NCI-H1694 treated with DMSO at 0.1 percent for 48 hours (cell line): ENCODE results near the gene GABRG3.

Experiments
- DNase-seq: peaks from one replicate; lab custom pipeline; 2025; lab: John Stamatoyannopoulos, UW

GABRG3 gene

DNA sequence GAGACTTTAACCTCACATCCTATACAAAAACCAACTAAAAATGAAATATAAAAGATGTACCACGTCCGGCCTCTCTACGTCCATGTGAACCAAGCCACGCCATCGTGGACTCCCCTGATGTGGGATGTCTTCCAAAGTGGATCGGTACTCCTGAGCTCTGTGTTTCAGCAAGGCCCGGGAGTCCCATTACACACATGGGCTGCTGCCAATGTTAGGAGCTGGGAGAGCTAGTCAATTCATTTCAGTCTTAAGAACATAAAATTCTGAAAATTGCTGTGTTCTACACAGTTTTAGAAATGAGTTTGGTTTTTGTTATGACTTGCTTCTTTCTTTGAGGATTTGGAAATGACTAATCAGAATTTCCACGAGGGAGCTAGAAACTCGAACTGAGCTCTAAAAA lies 131.0 kb downstream of the GABRG3 start:
- no peak for DNase-seq

DNA sequence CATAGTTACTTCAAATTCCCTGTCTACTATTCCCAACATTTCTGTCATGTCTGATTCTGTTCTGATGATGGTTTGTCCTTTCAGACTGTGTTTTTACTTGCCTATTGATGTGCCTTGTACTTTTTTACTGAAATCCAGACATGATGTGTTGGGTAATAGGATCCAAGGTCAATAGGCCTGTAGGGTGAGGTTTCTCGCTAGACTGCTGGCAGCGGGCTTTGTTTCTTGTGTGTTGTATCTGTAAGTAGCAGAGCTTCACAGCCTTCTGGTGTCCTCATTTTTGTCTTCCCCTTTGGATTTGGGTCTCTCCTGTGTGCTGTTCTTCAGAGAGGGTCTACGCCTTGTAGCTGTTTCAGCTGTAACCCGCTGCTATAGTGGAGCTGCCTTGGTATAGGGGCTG lies 140.3 kb downstream of the GABRG3 start:
- DNase-seq = no peak

DNA sequence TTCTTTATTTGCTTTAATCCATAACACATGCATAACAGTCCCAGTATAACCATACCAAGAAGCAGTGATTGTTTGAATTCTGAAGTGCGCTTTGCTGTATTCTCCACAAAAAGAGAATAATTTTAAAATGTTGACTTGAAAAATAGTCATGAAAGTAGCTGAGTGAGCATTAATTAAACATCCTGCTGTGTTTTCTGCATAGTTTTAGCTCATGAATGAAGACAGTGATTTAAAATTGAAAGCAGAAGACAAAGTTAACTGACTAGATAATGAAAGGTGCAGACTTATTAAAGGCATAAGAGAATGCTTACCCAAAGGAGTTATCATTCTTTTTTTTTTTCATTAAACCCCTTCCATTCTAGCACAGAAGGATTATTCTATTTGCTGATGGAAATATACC lies 143.5 kb downstream of the GABRG3 start:
- DNase-seq = no peak

DNA sequence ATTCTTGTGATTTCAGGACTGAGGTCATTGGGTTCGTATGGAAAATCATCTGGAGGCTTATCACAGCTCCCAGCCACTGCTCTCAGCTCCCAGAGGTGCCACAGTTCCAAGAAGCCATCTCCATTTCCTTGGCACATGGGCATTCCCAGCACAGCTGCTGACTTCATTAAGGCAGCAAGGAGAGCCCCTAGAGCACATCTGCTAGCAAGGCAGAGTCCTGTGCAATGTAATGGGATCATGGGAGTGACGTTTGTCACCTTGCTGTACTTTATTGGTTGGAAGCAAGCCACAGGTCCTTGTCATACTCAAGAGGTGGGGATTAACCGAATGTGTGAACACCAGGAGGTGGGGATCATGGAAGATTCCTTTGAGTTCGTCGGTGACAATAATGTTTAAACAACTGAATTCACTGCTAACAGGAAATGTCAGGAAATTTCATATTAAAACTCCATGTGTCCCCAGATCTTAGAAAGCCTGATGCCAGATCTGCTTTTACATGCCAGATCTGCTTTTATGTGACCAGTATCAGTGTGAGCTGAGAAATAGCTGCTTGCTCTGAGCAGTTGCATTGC lies 148.8 kb downstream of the GABRG3 start:
- DNase-seq = no peak

DNA sequence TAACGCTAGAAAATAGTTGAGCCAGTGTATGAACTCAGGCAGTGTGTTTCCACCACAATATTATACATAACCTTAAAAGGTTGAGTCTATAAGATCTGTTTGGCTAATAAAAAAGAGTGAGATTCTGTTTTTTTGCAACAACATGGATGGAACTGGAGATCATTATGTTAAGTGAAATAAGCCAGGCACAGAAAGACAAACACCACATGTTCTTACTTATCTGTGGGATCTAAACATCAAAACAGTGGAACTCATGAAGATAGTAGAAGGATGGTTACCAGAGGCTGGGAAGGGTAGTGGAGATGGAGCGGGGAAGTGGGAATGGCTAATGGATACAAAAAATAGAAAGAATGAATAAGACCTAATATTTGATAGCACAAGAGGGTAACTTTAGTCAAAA lies 150.7 kb downstream of the GABRG3 start:
- DNase-seq = no peak

DNA sequence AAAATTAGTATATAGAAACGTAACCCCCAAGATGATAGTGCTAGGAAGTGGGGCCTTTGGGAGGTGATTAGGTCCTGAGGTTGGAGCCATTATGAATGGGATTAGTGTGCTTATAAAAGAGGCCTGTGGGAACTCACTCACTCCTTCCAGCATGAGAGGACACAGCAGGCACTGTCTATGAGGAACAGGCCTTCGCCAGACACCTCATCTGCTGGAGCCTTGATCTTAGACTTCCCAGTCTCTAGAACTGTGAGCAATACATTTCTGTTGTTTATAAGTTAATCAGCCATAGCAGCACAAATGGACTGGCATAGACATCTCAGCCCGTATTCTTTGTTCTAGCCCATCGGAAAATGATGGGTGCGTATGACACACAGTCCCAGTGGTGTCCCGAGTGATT lies 152.3 kb downstream of the GABRG3 start:
- no peak for DNase-seq

DNA sequence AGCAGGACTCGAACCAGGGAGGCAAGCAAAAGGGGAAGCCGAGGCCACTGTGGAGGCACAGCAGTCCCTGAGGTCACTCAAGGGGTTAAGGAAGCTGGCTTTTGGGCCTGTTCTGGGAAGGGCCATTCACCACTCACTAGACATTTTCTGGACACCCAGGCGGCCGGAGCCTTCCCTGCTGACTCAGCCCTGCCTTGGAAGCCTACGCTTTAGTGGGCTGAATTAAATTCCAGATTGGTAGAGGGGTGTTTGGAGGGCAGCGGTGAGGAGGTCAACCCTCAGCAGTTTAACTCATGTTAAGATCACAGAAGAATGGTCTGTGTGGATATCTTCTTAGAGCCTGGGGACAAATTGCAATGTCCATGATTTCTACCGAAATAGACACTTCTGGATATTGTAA lies 152.8 kb downstream of the GABRG3 start:
- no peak for DNase-seq

DNA sequence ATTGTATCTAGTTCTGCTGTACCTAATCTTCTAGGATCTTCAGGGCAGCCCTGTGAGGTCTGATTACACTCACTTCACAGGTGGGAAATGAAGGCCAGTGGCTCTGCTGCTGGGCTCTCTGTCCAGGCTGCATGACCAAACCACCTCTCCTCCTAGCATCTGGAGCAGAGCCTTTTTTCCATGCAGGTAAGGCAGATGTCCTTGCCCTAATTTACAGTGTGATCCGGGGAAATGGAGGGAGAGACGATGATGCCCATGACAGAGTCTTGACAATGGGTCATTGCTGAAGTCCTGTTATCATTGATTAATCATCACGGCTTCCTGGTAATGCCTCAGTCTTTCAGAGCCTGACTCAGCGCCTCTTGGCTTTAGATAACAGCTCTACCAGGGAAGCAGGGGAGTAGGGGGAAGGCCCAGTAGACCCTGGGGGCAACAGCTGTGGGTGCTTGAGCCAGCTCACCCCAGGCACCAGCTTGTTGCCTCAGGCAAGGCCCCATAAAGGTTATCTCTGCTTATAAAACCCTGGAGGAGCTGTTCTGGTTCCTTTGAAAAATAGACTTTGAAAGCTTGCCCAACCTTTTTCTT lies 153.4 kb downstream of the GABRG3 start:
- DNase-seq = no peak

DNA sequence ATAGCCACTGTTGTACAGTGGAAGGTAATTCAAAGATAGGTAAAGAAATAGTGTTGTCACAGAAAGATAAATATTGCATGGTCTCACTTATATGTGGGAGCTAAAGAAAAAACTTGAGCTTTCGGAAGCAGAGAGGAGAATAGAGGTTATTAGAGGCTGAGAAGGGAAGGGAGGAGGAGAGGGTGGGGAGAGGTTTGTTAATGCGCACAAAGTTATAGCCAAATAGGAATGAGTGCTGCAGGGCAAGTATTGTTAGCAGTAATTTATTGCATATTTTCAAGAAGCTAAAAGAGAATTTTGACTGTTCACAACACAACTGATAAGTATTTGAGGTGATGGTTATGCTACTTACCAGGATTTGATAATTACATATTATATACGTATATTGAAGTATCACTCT lies 154.2 kb downstream of the GABRG3 start:
- DNase-seq = no peak

DNA sequence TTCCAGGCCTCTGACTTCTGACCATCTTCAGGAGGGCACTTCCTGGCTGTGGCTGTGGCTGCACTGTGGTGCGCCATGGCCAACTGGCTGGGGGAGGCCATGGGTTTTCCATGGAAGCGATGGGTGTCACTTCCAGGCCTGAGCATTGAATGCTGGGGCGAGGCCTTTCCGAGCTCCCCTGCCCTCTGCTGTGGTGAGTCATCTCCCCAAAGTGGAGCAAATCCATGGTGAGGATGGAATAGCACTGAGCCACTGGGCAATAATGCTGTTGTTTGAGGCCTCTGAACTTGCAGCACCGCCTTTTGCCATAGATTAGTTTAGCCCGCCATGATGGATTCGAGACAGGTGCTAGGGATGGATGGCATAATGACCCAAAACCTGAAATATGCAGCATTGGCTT lies 155.5 kb downstream of the GABRG3 start:
- no peak for DNase-seq

DNA sequence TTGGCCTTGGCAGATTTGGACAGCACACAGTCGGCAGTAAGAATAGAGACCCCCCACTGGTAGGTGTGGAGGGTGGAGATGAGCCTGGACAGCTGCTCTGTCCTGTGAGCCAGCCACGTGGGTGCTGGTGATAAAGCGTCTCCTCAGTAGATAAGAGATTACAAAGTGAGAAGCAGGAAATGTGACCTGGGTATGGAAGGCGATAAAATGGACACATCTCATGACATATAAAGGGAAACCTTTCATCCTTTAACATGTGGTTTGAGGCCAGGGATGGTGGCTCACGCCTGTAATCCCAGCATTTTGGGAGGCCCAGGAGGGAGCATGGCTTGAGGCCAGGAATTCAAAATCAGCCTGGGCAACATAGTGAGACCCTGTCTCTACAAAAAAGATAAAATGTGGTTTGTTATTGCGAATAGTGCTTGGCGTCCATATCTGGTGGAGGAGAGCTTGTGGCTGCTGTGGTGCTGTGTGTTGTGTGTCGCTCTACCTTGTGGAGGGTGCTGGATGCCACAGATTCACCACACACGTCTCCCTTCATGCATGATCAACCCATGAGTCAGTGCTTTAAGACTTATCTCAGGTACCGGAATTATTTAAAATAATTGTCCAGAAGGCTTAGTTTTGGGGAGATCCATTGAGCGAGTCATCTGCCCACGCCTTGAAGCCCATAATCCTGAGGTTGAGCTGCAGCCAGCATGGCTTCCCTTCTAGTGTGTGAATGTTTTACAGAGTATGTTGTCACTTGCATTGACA lies 157.0 kb downstream of the GABRG3 start:
- no peak for DNase-seq

DNA sequence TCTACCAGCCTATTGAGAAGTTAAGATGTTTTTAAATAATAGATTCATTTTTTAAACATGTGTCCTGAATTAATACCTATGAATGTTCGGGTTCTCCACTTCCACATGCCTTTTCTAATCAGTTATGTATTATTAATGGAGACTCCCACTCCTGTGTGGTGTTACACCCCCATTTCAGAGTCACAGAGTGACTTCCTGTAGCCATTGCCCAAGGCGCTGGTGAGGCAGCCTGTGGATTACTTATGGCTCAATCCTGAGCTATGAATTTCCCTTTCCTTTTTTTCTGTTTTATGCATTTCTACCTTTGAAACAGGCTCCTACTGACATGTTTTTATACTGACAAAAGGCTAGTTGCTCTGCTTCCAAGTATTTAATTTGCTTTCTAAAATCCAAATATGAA lies 162.3 kb downstream of the GABRG3 start:
- no peak for DNase-seq

DNA sequence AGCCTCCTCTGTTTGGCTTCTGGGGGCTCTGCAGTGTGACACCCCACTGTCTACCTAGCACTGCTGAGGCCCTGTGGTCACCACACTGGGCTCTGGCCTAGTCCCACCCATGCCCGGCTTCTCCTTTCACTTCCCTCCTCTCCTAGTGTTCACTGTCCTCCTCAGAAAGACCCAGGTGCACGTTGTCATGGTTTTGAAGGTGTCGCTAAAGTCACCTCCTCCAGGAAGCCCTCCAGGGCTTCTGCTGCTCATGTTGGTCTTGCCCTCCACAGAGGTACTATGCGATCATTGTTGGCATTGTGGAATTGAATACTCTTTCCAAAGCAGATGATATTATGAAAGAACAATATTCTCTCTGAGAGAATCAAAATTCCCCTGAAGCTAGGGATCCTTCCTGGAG lies 163.5 kb downstream of the GABRG3 start:
- no peak for DNase-seq

DNA sequence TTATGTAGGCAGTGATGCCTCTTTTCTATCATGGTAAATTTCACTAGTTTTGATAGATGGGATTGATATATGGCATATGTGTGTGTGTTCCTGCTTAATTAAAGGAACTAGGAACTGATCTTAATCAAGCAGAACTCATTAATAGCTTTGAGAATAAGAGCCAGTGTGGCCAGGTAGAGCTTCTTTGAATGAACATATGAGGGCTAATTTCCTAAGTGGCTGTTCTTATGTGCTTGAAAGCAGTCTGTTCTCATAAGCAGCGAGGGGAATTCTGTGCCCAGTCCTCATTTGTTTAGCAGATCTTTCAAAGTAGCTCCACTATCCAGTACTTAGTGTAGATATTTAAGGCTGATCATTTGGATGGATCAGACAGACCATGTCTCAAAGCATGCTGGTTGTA lies 164.2 kb downstream of the GABRG3 start:
- no peak for DNase-seq

DNA sequence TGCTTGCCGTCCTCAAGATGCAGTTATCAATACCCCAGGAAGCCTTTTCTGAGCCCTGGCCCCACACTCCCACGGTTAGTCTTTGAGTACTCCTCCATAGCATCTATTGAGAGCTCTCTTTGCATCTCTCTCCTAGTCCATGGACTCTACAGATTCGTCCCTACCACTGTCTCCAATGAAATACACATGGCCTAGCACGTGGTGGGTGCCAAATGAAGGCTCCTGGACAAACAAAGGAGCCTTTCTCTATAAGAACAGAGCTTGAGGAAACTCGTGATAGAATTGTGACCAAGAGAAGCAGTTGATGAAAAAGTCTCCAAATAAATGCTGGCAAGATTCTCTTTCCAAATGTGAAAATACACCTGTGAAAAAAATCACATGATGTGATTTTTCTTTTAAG lies 166.1 kb downstream of the GABRG3 start:
- no peak for DNase-seq

DNA sequence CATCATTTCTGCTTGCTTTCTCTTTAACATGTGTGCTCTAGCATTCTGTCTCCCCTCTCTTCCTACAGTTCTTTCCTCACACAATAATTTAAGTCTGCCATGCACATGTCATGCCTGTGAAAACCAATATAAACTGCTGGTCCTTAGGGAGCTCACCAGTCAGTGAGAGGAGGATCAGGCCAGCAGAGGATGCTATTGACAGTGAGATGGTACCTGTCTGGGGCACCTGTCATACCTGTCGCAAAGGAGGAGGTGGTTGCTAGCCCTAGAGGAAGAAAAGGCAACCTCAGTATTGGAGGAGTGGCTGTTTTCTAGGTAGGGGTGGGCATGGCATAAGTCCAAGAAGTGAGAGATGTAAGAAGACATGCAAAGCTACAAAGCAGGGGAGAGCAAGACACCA lies 194.6 kb downstream of the GABRG3 start:
- DNase-seq = no peak

DNA sequence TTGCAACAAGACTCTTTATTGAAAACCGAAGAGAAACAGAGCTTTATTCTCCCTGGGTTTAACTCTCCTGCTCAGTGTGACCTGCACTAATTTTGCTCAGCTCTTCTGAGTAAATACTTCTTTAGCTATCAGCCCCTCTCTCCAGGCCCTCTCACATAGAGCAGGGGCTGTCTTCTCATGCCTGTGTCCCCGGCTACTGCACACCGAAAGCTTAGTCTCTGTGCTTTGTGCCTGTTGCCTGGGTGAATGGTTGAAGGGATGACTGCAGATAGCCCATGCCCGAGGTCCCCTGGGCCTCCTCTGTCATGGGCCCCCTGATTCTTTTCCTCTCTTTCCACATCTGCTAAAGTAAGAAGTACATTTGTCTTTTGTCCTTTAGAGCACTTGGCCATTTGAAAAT lies 195.9 kb downstream of the GABRG3 start:
- DNase-seq = no peak

DNA sequence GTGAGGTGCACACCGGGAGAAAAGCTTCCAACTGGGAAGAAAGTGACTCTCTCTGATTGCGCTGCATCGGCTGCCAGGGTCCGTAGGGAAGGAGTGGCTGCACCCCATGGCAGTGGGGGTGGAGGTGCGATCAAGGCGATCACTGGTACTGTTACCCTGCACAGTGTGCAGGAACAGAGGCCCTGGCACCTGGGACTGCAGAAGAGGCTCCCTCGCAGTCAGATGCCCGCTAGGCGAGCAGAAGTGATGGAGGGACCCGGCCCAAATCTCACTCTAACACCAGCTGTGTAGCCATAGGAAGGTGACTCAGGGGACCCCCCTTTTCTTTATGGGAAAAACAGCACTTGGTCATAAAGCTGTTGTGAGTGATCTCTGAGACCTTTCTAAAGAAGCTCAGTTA lies 196.8 kb downstream of the GABRG3 start:
- no peak for DNase-seq

DNA sequence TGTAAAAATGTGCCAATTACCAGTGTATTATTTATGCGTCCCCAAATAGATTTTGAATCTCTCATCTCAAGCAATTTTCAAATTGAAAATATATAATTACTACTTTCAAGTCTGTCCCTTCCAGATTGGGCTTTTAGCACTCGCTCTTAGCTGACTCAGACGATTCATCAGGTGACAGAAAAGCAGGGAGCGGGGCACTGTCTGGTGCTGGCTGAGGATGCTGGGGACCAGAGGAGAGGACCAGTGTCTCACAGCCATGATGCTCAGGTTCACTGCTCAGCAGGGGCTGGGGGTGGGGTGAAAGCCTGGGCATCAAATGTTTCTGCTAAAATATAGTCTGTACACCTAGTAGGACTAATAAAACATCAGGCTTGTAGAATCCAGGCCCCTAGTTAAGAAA lies 199.9 kb downstream of the GABRG3 start:
- no peak for DNase-seq

DNA sequence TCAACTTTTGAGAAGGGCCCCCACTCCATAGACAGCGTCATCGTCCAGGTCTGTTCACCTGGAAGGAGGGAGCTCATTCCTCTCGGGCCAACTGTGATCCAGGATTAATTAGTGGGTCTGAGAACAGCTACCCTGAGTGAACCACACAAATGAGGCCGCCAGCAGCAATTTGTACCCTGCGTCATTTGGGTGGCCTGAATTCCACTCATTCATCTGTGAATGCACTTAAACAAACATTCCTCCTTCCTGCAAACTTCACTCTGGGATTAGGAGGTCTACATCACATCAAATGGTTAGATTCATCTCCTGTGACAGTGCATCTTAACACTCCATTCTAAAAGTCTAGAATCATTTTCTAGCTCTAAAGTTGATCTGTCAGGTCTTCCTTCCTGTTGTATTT lies 201.8 kb downstream of the GABRG3 start:
- DNase-seq = no peak

DNA sequence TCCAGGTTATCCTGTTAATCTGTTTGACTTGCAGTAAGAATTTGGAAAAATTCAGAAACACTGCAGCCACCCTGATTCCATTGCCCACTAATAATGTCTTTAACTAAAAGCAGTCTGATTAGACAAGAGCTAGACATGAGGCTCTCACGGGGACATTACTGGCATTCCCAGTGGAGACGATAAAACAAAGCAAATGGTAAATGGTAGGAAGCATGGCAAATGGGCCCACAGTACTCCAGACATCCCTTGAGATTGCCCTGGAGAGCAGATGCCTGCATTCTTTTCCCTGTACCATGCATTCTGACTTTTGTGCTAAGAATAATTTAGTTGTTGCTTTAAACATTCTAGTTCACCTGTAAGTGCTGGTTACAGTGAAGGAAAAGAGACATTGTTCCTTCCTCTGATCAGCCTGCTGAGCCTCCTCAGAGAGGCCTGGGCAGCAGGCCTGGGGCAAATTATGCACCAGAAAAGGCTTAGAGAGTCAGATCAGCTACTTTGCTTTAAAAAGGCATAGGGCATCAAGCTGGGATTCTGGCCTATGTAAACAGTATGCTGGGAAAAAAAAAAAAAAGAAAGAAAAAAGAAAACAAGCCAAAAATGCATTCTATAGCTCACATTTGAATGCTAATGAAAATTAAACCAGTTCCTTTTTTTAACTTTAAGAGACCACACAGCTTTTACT lies 204.6 kb downstream of the GABRG3 start:
- DNase-seq = no peak

DNA sequence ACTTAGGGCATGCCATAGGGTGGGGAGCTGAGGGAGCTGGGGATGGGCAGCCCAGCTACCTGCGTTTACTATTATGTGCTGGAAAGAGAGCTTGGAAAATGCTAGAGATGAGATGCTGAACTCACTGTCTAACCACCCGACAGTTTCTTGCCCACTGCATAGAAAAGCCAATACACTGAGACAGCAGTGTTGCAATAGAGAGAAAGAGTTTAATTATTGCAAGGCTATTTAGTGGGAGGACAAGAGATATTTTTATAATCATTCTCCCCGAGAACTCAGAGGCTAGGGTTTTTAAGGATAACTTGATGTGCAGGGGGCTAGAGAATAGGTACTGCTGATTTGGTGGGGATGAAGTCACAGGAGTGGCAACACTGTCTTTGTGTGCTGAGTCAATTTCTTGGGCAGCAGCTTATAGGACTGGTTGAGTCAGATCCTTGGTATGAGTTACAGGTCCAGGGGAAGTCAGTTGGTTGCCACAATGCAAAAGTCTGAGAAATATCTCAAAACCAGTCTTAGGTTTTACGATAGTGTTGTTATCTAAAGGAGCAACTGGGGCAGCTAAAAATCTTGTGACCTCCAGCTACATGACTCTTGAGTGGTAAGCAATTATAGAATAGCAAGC lies 205.9 kb downstream of the GABRG3 start:
- DNase-seq = no peak

DNA sequence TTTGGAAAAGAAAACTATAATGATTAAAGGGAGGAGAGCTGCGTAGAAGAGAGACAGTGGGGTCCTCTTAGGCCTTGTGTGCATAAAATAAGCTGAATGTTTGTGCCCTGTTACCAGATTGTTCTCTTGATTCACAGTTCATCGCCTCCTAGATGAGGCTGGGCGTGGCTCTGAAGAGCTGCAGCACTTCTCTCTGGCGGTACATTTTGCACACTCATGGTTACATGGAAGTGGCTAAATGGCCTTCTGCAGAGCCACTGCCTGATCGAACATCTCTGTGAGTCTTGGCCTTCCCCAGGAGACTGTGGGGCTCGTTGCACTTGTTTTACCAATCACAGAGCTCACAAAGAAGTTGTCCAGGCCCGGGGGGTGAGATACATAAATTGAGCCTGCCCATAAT lies 208.8 kb downstream of the GABRG3 start:
- DNase-seq = no peak
